ENCODE measurements around the gene KRT9.

KRT9 gene

GRCh38 chr17:41523225-41523593, 48.6 kb downstream of the KRT9 start:
- DNase-seq, result no peak

- DNase-seq, result no peak
Observed at GRCh38 chr17:41522301-41523224, 49.3 kb downstream of the KRT9 start.

GRCh38 chr17:41521574-41522261, 50.1 kb downstream of the KRT9 start:
- DNase-seq, result no peak

GRCh38 chr17:41520821-41521521, 50.9 kb downstream of the KRT9 start:
- no peak for DNase-seq

- DNase-seq, result no peak
Observed at GRCh38 chr17:41519501-41520224, 52.2 kb downstream of the KRT9 start.

GRCh38 chr17:41518789-41519449, 52.9 kb downstream of the KRT9 start, which contains the start of gene KRT15:
TSS of gene KRT15 (minus strand) at chr17:41518890. CDS start at chr17:41518827, 63 bp downstream.
- DNase-seq, result no peak

- no peak for DNase-seq
Observed at GRCh38 chr17:41518031-41518430, 53.8 kb downstream of the KRT9 start.

GRCh38 chr17:41516830-41517283, 55.0 kb downstream of the KRT9 start:
- no peak for DNase-seq

- no peak for DNase-seq
Observed at GRCh38 chr17:41516147-41516829, 55.6 kb downstream of the KRT9 start.

All from stimulated activated CD4-positive, alpha-beta T cell treated with anti-CD3 and anti-CD28 coated beads, Interleukin-15, amount 100 ng/mL, for 24 hours (primary cell).